ENCODE data around the gene EIF3J. TPM values are rescaled to one million over a fixed set of nuclear protein-coding genes. Genes with fewer than 3 reads are reported as not detected.

Gene EIF3J
- polyA plus RNA-seq, 2 of the 4 experiments (the other 2 are of a cell fraction) = 90.6 to 114 TPM

GRCh38 chr15:44584162-44584749 lies 47.3 kb downstream of the EIF3J start (continued):
- no peak for TF ChIP-seq ATOH8 (CRISPR knock-in tag; IDR thresholded peaks at IDR 0.05; ENCODE audit: low read depth)
- peak; percentile 18 to 30; a peak in 2 of 5 replicates for TF ChIP-seq RAD21 (conservative IDR thresholded peaks at IDR 0.05 in 1 of 2, IDR thresholded peaks at IDR 0.05 in 1 of 2)
- TF ChIP-seq CHD4 (IDR thresholded peaks at IDR 0.05; ENCODE audit: borderline replicate concordance) = no peak
- TF ChIP-seq ESRRA (IDR thresholded peaks at IDR 0.05; ENCODE audit: borderline replicate concordance, low read length) = peak; percentile 47; the same call in 1 of the 2 replicates
- no peak for TF ChIP-seq SREBF2 (IDR thresholded peaks at IDR 0.05)
- no peak for TF ChIP-seq E2F6 (IDR thresholded peaks at IDR 0.05; ENCODE audit: borderline replicate concordance, low read depth)
- peak; percentile 35; the same call in 1 of the 3 replicates for TF ChIP-seq SMC3 (IDR thresholded peaks at IDR 0.05)
- TF ChIP-seq MYC (IDR thresholded peaks at IDR 0.05; ENCODE audit: borderline replicate concordance, low read length) = no peak
- peak; percentile 50 for TF ChIP-seq CTCF (IDR thresholded peaks at IDR 0.05)
- TF ChIP-seq RFX5 (IDR thresholded peaks at IDR 0.05) = no peak
- no peak for TF ChIP-seq EHMT2 (IDR thresholded peaks at IDR 0.05; ENCODE audit: low read depth)
- TF ChIP-seq TP53 (CRISPR knock-in tag; IDR thresholded peaks at IDR 0.05) = no peak
- no peak for TF ChIP-seq HOXB13 (CRISPR knock-in tag; IDR thresholded peaks at IDR 0.05; ENCODE audit: low read depth)
- no peak for TF ChIP-seq ELK1 (IDR thresholded peaks at IDR 0.05; ENCODE audit: low read depth, low read length)
- TF ChIP-seq HDAC2 (IDR thresholded peaks at IDR 0.05) = no peak
- TF ChIP-seq RCOR1 (IDR thresholded peaks at IDR 0.05; ENCODE audit: low read depth, low read length) = no peak
- no peak for TF ChIP-seq JUN (IDR thresholded peaks at IDR 0.05)
- TF ChIP-seq USF2 (IDR thresholded peaks at IDR 0.05) = no peak
- no peak for TF ChIP-seq CBX2 (IDR thresholded peaks at IDR 0.05; ENCODE audit: borderline replicate concordance, low read depth)
- TF ChIP-seq MAFK (IDR thresholded peaks at IDR 0.05; ENCODE audit: partially characterized antibody) = no peak

GRCh38 chr15:44585633-44586032 lies 48.7 kb downstream of the EIF3J start:
- 89% methylated on average over 2 of the region's 2 CpGs for WGBS (ENCODE audit: missing lambda C conversion rate)
- Histone ChIP-seq H3K4me2 (no peak overlapping the region), H3K27ac (no peak overlapping the region), H3K4me3 (no peak overlapping the region), H3K4me1 (no peaks in the 10 kb centered on the region), H3K9me3 (no peaks in the 10 kb centered on the region)
- ChIA-PET CTCF (interaction anchor here (1.0 to 3.6 kb wide), 4 partner anchors 7 to 153 kb away, joined by 3 to 22 read pairs (median 8); no protein-coding TSS in a partner anchor), POLR2A (interaction anchor here (0.6 to 0.9 kb wide), 2 partner anchors 76 to 126 kb away, joined by 3 to 4 read pairs; partner anchors contain the start of genes B2M and PATL2)
- no peak for FAIRE-seq
- no peak for ATAC-seq
- TF ChIP-seq TP53 (CRISPR knock-in tag; IDR thresholded peaks at IDR 0.05) (no peak), PHF8 (IDR thresholded peaks at IDR 0.05; ENCODE audit: borderline replicate concordance, low read depth) (no peak), NPAS2 (CRISPR knock-in tag; IDR thresholded peaks at IDR 0.05; ENCODE audit: borderline replicate concordance) (no peak)
- no peak for DNase-seq (ENCODE audit: low read depth in 1 of 2, low spot score in 1 of 2)

All from A549 (cell line).